H1 (cell line): ENCODE measurements around the gene RPL21. TPM values are rescaled to one million over a fixed set of nuclear protein-coding genes. Genes with fewer than 3 reads are reported as not detected.

Experiments
- CTCF ChIA-PET: fragments of 300-600 bp; sonication (Branson Sonifier 250); formaldehyde crosslinking; loops from one replicate; lab custom pipeline; 2021; ENCODE audit not compliant: partially characterized antibody; lab: Charles Lee
- POLR2A ChIA-PET: fragments of 300-600 bp; sonication (Branson Sonifier 250); formaldehyde crosslinking; loops from one replicate; lab custom pipeline; 2021; ENCODE audit warnings: inconsistent platforms; ENCODE audit not compliant: partially characterized antibody; lab: Charles Lee
- DNase-seq, 2 experiments: peaks; one replicate each; pipeline versions ENCODE4 v3.0.0 to v3.0.0-alpha.2; 2010 to 2022; ENCODE audit warnings: low spot score in 2 of 2, low read depth in 1 of 2, mixed read lengths in 1 of 2
- FAIRE-seq: peaks from 2 replicates; lab custom pipeline; 2011; peaks lifted over from hg19 to GRCh38; lab: Jason Lieb, UNC
- H2AFZ ChIP-seq: 2 replicates; pipeline ENCODE4 v1.8.1; 2012; ENCODE audit warnings: low read length, inconsistent platforms
- H2AK5ac ChIP-seq: 2 replicates; pipeline ENCODE4 v1.6.1; 2013; ENCODE audit warnings: low read depth, low read length
- H2BK120ac ChIP-seq: replicated peaks from 2 replicates; pipeline ENCODE3; 2013; ENCODE audit warnings: low read depth, low read length, inconsistent platforms
- H2BK12ac ChIP-seq: 2 replicates; pipeline ENCODE4 v1.6.1; 2013; ENCODE audit warnings: low read depth, low read length
- H2BK15ac ChIP-seq: 2 replicates; pipeline ENCODE4 v1.6.1; 2013; ENCODE audit warnings: low read length
- H2BK20ac ChIP-seq: 2 replicates; pipeline ENCODE4 v1.6.1; 2013; ENCODE audit warnings: low read length
- H2BK5ac ChIP-seq: 2 replicates; pipeline ENCODE4 v1.6.1; 2013; ENCODE audit warnings: low read depth, low read length
- H3K14ac ChIP-seq: 2 replicates; pipeline ENCODE4 v1.6.1; 2013; ENCODE audit warnings: inconsistent platforms; ENCODE audit not compliant: insufficient read length
- H3K18ac ChIP-seq: 2 replicates; pipeline ENCODE4 v1.6.1; 2013; ENCODE audit warnings: low read length; ENCODE audit errors: extremely low read depth
- H3K23ac ChIP-seq: 2 replicates; pipeline ENCODE4 v1.6.1; 2013; ENCODE audit warnings: inconsistent platforms; ENCODE audit not compliant: insufficient read length
- H3K23me2 ChIP-seq: 2 replicates; pipeline ENCODE4 v1.6.1; 2013; ENCODE audit warnings: low read depth, low read length
- H3K27ac ChIP-seq: 2 replicates; pipeline ENCODE4 v1.6.1; 2011; ENCODE audit warnings: low read depth, low read length, inconsistent platforms
- H3K27me3 ChIP-seq, 4 experiments: replicated peaks in 1 of 4; 1 replicate in 1 of 4; 2 replicates in 3 of 4; pipeline versions ENCODE4 v1.6.1 to v1.8.1; 2011 to 2013; ENCODE audit warnings: low read length in 3 of 4, mild to moderate bottlenecking in 3 of 4, inconsistent platforms in 2 of 4, mixed read lengths in 2 of 4, moderate library complexity in 1 of 4; ENCODE audit not compliant: control insufficient read depth in 3 of 4, insufficient read depth in 3 of 4; ENCODE audit errors: extremely low read depth in 1 of 4
- H3K36me3 ChIP-seq, 4 experiments: 2 replicates each; pipeline versions ENCODE4 v1.6.1 to v1.8.1; 2011 to 2013; ENCODE audit warnings: mild to moderate bottlenecking in 4 of 4, low read length in 3 of 4, moderate library complexity in 2 of 4, control low read depth in 1 of 4, inconsistent platforms in 1 of 4; ENCODE audit not compliant: insufficient read depth in 4 of 4, control insufficient read depth in 2 of 4
- H3K4ac ChIP-seq: replicated peaks from 2 replicates; pipeline ENCODE3; 2013; ENCODE audit warnings: low read length, low read depth, mixed read lengths, inconsistent platforms; ENCODE audit not compliant: insufficient read length
- H3K4me1 ChIP-seq, 4 experiments: replicated peaks in 1 of 4; 1 replicate in 1 of 4; 2 replicates in 3 of 4; pipeline versions ENCODE4 v1.6.1 to v1.8.1; 2011 to 2013; ENCODE audit warnings: low read length in 3 of 4, inconsistent platforms in 2 of 4, mixed read lengths in 1 of 4; ENCODE audit not compliant: insufficient read depth in 4 of 4, control insufficient read depth in 3 of 4
- H3K4me2 ChIP-seq, 2 experiments: 2 replicates each; pipeline versions ENCODE4 v1.6.1 to v1.8.1; 2011 to 2013; ENCODE audit warnings: low read depth in 2 of 2, low read length in 2 of 2, control low read depth in 1 of 2, inconsistent platforms in 1 of 2, mild to moderate bottlenecking in 1 of 2; ENCODE audit not compliant: insufficient read depth in 1 of 2
- H3K4me3 ChIP-seq, 4 experiments: fragments of 200-600, 300-600 bp in 1 of 4; sonication (generic), shearing (Covaris generic), sonication (Bioruptor Twin) in 1 of 4; 2 replicates each; pipeline versions ENCODE4 v1.5.1 to v1.8.1; 2011 to 2016; ENCODE audit warnings: low read length in 4 of 4, low read depth in 3 of 4, control low read depth in 2 of 4, inconsistent platforms in 2 of 4, mild to moderate bottlenecking in 2 of 4, mixed read lengths in 1 of 4, moderate library complexity in 1 of 4; ENCODE audit not compliant: insufficient read depth in 2 of 4; ENCODE audit errors: extremely low read depth in 1 of 4
- H3K56ac ChIP-seq: replicated peaks from 2 replicates; pipeline ENCODE3; 2013; ENCODE audit warnings: low read depth, mild to moderate bottlenecking, mixed read lengths, low read length, inconsistent platforms; ENCODE audit not compliant: insufficient read length
- H3K79me1 ChIP-seq: 2 replicates; pipeline ENCODE4 v1.6.1; 2013; ENCODE audit warnings: low read depth, low read length, control low read depth
- H3K79me2 ChIP-seq, 2 experiments: 2 replicates each; pipeline versions ENCODE4 v1.6.1 to v1.8.1; 2012 to 2013; ENCODE audit warnings: low read length in 2 of 2, mild to moderate bottlenecking in 2 of 2, inconsistent platforms in 1 of 2; ENCODE audit not compliant: insufficient read depth in 2 of 2, control insufficient read depth in 1 of 2
- H3K9ac ChIP-seq, 4 experiments: replicated peaks in 1 of 4; 1 replicate in 1 of 4; 2 replicates in 3 of 4; pipeline versions ENCODE4 v1.6.1 to v1.8.1; 2011 to 2013; ENCODE audit warnings: low read depth in 3 of 4, low read length in 3 of 4, control low read depth in 2 of 4, mild to moderate bottlenecking in 2 of 4, moderate library complexity in 2 of 4, inconsistent platforms in 1 of 4; ENCODE audit errors: extremely low read depth in 1 of 4
- H3K9me3 ChIP-seq, 2 experiments: 2 replicates each; pipeline versions ENCODE4 v1.6.1 to v1.8.1; 2012 to 2013; ENCODE audit warnings: mild to moderate bottlenecking in 2 of 2, moderate library complexity in 2 of 2, control low read depth in 1 of 2, inconsistent platforms in 1 of 2, low read depth in 1 of 2, low read length in 1 of 2, mixed read lengths in 1 of 2; ENCODE audit not compliant: insufficient read depth in 2 of 2
- H4K20me1 ChIP-seq, 2 experiments: replicated peaks in 1 of 2; 2 replicates each; pipeline versions ENCODE3 to v1.8.1; 2011 to 2013; ENCODE audit warnings: inconsistent platforms in 2 of 2, low read length in 2 of 2, mild to moderate bottlenecking in 1 of 2; ENCODE audit not compliant: insufficient read depth in 2 of 2, control insufficient read depth in 1 of 2
- H4K5ac ChIP-seq: 2 replicates; pipeline ENCODE4 v1.6.1; 2013; ENCODE audit warnings: low read length, low read depth, mixed read lengths, inconsistent platforms; ENCODE audit not compliant: insufficient read length
- H4K8ac ChIP-seq: 2 replicates; pipeline ENCODE4 v1.8.0; 2013; ENCODE audit warnings: mild to moderate bottlenecking, moderate library complexity, low read length, inconsistent platforms; ENCODE audit not compliant: insufficient read depth; ENCODE audit errors: extremely low read depth
- H4K91ac ChIP-seq: replicated peaks from 2 replicates; pipeline ENCODE3; 2013; ENCODE audit warnings: low read length, mixed read lengths, inconsistent platforms; ENCODE audit not compliant: insufficient read length
- ASH2L ChIP-seq: fragments of 200-600, 300-600 bp; sonication (generic); IDR thresholded peaks from one replicate; pipeline ENCODE4 v1.7.1; 2017; ENCODE audit warnings: low read length
- CHD1 ChIP-seq: IDR thresholded peaks from 2 replicates; pipeline ENCODE4 v1.6.1; 2012; ENCODE audit warnings: low read depth, low read length, improper control_type of control experiment
- CHD2 ChIP-seq: IDR thresholded peaks from 2 replicates; pipeline ENCODE4 v1.6.1; 2012; ENCODE audit warnings: low read length, improper control_type of control experiment
- E2F6 ChIP-seq: IDR thresholded peaks from 2 replicates; pipeline ENCODE4 v1.6.1; 2012; ENCODE audit warnings: inconsistent platforms
- EGR1 ChIP-seq: IDR thresholded peaks from 2 replicates; pipeline ENCODE4 v1.6.1; 2011; ENCODE audit warnings: low read depth, low read length, borderline replicate concordance
- FOSL1 ChIP-seq: IDR thresholded peaks from 2 replicates; pipeline ENCODE4 v1.6.1; 2011; ENCODE audit warnings: mild to moderate bottlenecking, low read depth, low read length, moderate library complexity; ENCODE audit not compliant: insufficient read depth
- GABPA ChIP-seq: IDR thresholded peaks from 2 replicates; pipeline ENCODE4 v1.6.1; 2011; ENCODE audit warnings: mild to moderate bottlenecking, low read length, moderate library complexity, borderline replicate concordance; ENCODE audit not compliant: insufficient read depth
- HDAC6 ChIP-seq: IDR thresholded peaks from one replicate; pipeline ENCODE4 v1.7.1; 2012; ENCODE audit warnings: low read depth, mild to moderate bottlenecking, inconsistent platforms, low read length, moderate library complexity
- POLR2A ChIP-seq, 2 experiments: IDR thresholded peaks; 1 replicate in 1 of 2; 2 replicates in 1 of 2; pipeline ENCODE4 v1.6.1; 2011; ENCODE audit warnings: low read depth in 2 of 2, low read length in 2 of 2, mild to moderate bottlenecking in 2 of 2; ENCODE audit errors: control extremely low read depth in 1 of 2
- RFX5 ChIP-seq: IDR thresholded peaks from 2 replicates; pipeline ENCODE4 v1.6.1; 2011; ENCODE audit warnings: low read depth, low read length, improper control_type of control experiment, borderline replicate concordance
- SP2 ChIP-seq: IDR thresholded peaks from 2 replicates; pipeline ENCODE4 v1.6.1; 2012; ENCODE audit warnings: mild to moderate bottlenecking, low read length, inconsistent platforms
- TEAD4 ChIP-seq: IDR thresholded peaks from 2 replicates; pipeline ENCODE4 v1.6.1; 2012; ENCODE audit warnings: low read depth, low read length, inconsistent platforms, mixed read lengths
- YY1 ChIP-seq: IDR thresholded peaks from 2 replicates; pipeline ENCODE4 v1.6.1; 2011; ENCODE audit warnings: low read depth, mild to moderate bottlenecking, low read length
- ZNF274 ChIP-seq: IDR thresholded peaks from 2 replicates; pipeline ENCODE4 v1.7.0; 2012; ENCODE audit warnings: low read length, borderline replicate concordance; ENCODE audit errors: extremely low read depth
- WGBS, 2 experiments: shearing (Covaris generic) in 1 of 2; methylation state at CpG; one replicate each; pipeline versions ENCODE4 v1.1.6 to v1.1.7; 2013 to 2015; ENCODE audit warnings: low lambda C conversion rate in 2 of 2, mixed read lengths in 2 of 2, inconsistent platforms in 1 of 2, low coverage in 1 of 2, missing lambda C conversion rate in 1 of 2; ENCODE audit not compliant: insufficient replicate concordance in 2 of 2, insufficient coverage in 1 of 2, insufficient read length in 1 of 2; ENCODE audit errors: extremely low coverage in 1 of 2, missing lambda C conversion rate in 1 of 2; 5-methylcytosine and 5-hydroxymethylcytosine counted together
- polyA plus RNA-seq, 7 experiments: library from polyadenylated mRNA; depleted of rRNA in 3 of 7; stranded (reverse) in 5 of 7; unstranded in 2 of 7; fragments of >200 nt in 5 of 7; fragments of 200-250 nt in 2 of 7; gene quantifications; 1 replicate in 5 of 7; 2 replicates in 1 of 7; 4 replicates in 1 of 7; pipeline versions ENCODE4 v1.2.1 to v1.2.3, GENCODE V29; 2011 to 2013; ENCODE audit warnings: missing spikeins in 2 of 7, mixed read lengths in 2 of 7
- total RNA-seq: library from RNA; stranded (reverse); fragmentation: NEBNext Ultra II Directional; extraction: Animal tissue kit (Norgen Biotek cat#: 25700); gene quantifications from 2 replicates; pipeline ENCODE4 v1.2.1, GENCODE V29; 2021

Gene RPL21
- total and polyA plus RNA-seq, 2 of the 8 experiments (the other 6 are each of a cell fraction or from before 2014, with no cell fraction given), result 624 to 1,283 TPM

- Histone ChIP-seq H2AK5ac (no peak overlapping the region), H3K27ac (no peak overlapping the region), H3K79me2 (no peaks in the 10 kb centered on the region), H3K79me1 (no peaks in the 10 kb centered on the region; the same call in 1 of the 2 replicates), H3K4me3 (no peak overlapping the region), H3K9ac (no peak overlapping the region), H2BK15ac (no peak overlapping the region), H3K4me2 (no peak overlapping the region; a peak in 1 of 4 replicates), H2BK12ac (no peak overlapping the region; the same call in 1 of the 2 replicates), H3K4me1 (peaks cover 0 to 3% (median 0%) of the 10 kb centered on the region in 4 experiments; a peak in 1 of 7 replicates), H4K8ac (no peak overlapping the region), H4K91ac (no peak overlapping the region), H3K23ac (no peak overlapping the region), H3K23me2 (peaks cover 11% of the 10 kb centered on the region), H3K18ac (no peak overlapping the region), H4K20me1 (no peaks in the 10 kb centered on the region), H2BK5ac (no peak overlapping the region), H4K5ac (no peak overlapping the region), H2BK20ac (no peak overlapping the region), H3K9me3 (no peaks in the 10 kb centered on the region), H2AFZ (no peak overlapping the region), H3K4ac (no peak overlapping the region), H3K56ac (no peak overlapping the region), H2BK120ac (no peak overlapping the region), H3K27me3 (peaks cover 0 to 15% (median 12%) of the 10 kb centered on the region in 4 experiments; a peak in 6 of 7 replicates), H3K14ac (no peak overlapping the region), H3K36me3 (no peaks in the 10 kb centered on the region)
- 72% methylated on average over 2 of the region's 2 CpGs; no CpG with 5 or more reads in 1 of the 2 experiments for WGBS, 2 experiments
- FAIRE-seq (no peak), DNase-seq (no peak)
- ChIA-PET CTCF (interaction anchor here (0.9 to 2.1 kb wide), 2 partner anchors 29 to 70 kb away, joined by 3 to 5 read pairs; no protein-coding TSS in a partner anchor), POLR2A (interaction anchor here (0.6 to 15.4 kb wide), 3 partner anchors 13 to 759 kb away, joined by 3 to 197 read pairs (median 13); partner anchors contain the start of gene RPL21)
- no peak for TF ChIP-seq EGR1
- TF ChIP-seq ASH2L, result no peak
- TF ChIP-seq FOSL1, result no peak
- TF ChIP-seq HDAC6, result no peak
- TF ChIP-seq TEAD4, result no peak
- no peak for TF ChIP-seq GABPA
- no peak for TF ChIP-seq POLR2A (IDR thresholded peaks at IDR 0.05; ENCODE audit: control extremely low read depth in 1 of 2, low read depth in 2 of 2, low read length in 2 of 2)
- TF ChIP-seq CHD1, result no peak
- no peak for TF ChIP-seq CHD2
- TF ChIP-seq RFX5, result no peak
- no peak for TF ChIP-seq YY1
- TF ChIP-seq SP2, result no peak
- no peak for TF ChIP-seq E2F6
- no peak for TF ChIP-seq ZNF274
Measured at GRCh38 chr13:27269114-27269665, 17.8 kb downstream of the RPL21 start.
